SU-DHL-6 (cell line): ENCODE results near the gene GRIN2A.

ENCODE experiments used
- H2AFZ ChIP-seq: fragments of 200-600 bp; sonication (generic); 2 replicates; pipeline ENCODE4 v1.6.1; 2014; ENCODE audit warnings: low read depth, mild to moderate bottlenecking, moderate library complexity, mixed read lengths, antibody characterized with exemption, low read length; ENCODE audit not compliant: severe bottlenecking
- H3F3A ChIP-seq: fragments of 200-600 bp; shearing (Covaris generic); 2 replicates; pipeline ENCODE4 v1.6.0; 2016; ENCODE audit warnings: antibody characterized with exemption, mild to moderate bottlenecking; ENCODE audit not compliant: insufficient read depth
- H3K27ac ChIP-seq: fragments of 200-600 bp; sonication (generic); 2 replicates; pipeline ENCODE4 v1.5.1; 2016; ENCODE audit warnings: low read depth, mild to moderate bottlenecking, low read length, moderate library complexity, mixed read lengths
- H3K27me3 ChIP-seq: fragments of 200-600 bp; sonication (generic), shearing (Covaris generic); 2 replicates; pipeline ENCODE4 v1.6.0; 2014; ENCODE audit warnings: mild to moderate bottlenecking, low read length
- H3K36me3 ChIP-seq: fragments of 200-600 bp; sonication (generic); 2 replicates; pipeline ENCODE4 v1.6.1; 2014; ENCODE audit warnings: mild to moderate bottlenecking, low read length, mixed read lengths
- H3K4me2 ChIP-seq: fragments of 300-600, 200-600 bp; shearing (Covaris generic), sonication (generic); 2 replicates; pipeline ENCODE4 v1.6.0; 2014; ENCODE audit warnings: low read length, low read depth, mild to moderate bottlenecking; ENCODE audit not compliant: poor library complexity, severe bottlenecking
- H3K4me3 ChIP-seq: fragments of 200-600 bp; sonication (generic); 2 replicates; pipeline ENCODE4 v1.5.1; 2014; ENCODE audit warnings: antibody characterized with exemption, low read length, mild to moderate bottlenecking, mixed read lengths; ENCODE audit not compliant: insufficient read depth, poor library complexity, severe bottlenecking
- H3K79me2 ChIP-seq: fragments of 200-600 bp; sonication (generic); 2 replicates; pipeline ENCODE4 v1.6.1; 2014; ENCODE audit warnings: mild to moderate bottlenecking, low read length, moderate library complexity; ENCODE audit not compliant: insufficient read depth
- H3K9ac ChIP-seq: fragments of 200-600 bp; sonication (generic); 2 replicates; pipeline ENCODE4 v1.7.0; 2014; ENCODE audit warnings: mild to moderate bottlenecking, low read length
- H3K9me2 ChIP-seq: fragments of 200-600 bp; sonication (generic); replicated peaks from 2 replicates; pipeline ENCODE4 v1.6.1; 2014; ENCODE audit warnings: low read length; ENCODE audit not compliant: insufficient read depth
- H3K9me3 ChIP-seq: fragments of 200-600 bp; sonication (generic); 2 replicates; pipeline ENCODE4 v1.6.1; 2014; ENCODE audit warnings: low read length, mixed read lengths; ENCODE audit not compliant: insufficient read depth
- H4K20me1 ChIP-seq: fragments of 200-600 bp; sonication (generic); 2 replicates; pipeline ENCODE4 v1.6.1; 2014; ENCODE audit warnings: low read depth, mild to moderate bottlenecking, antibody characterized with exemption, low read length, moderate library complexity, mixed read lengths
- CTCF ChIP-seq: fragments of 200-600 bp; sonication (generic); IDR thresholded peaks from one replicate; pipeline ENCODE4 v1.5.1; 2017; ENCODE audit warnings: antibody characterized with exemption, mild to moderate bottlenecking, low read length, moderate library complexity; ENCODE audit not compliant: insufficient read depth, poor library complexity, severe bottlenecking
- EZH2phosphoT487 ChIP-seq: fragments of 200-600 bp; sonication (generic), shearing (Covaris generic); conservative IDR thresholded peaks from 2 replicates; pipeline ENCODE4 v1.6.1; 2018; ENCODE audit warnings: mild to moderate bottlenecking, antibody characterized with exemption, low read length, moderate library complexity, mixed read lengths

Gene GRIN2A

DNA sequence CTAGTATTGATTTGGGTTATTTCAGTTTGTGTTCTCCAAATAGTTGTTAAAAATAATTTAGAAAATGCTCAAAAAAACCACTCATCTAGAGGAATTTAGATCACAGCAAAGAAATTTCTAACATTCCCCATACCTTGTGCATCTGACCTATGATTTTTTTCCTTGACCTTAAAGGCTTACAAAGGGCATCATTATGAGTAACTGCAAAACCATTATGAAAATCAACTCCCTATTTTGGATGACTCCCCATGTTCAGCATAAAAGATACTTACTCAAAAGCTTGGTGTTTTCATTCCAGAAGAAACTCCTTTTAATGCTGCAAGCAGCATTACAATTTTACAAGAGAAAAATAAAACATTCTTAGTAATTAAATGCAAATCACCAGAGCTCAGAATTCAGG is 83.2 kb downstream of the GRIN2A start:
- no peaks in the 10 kb centered on the region for H3K36me3 ChIP-seq
- no peaks in the 10 kb centered on the region for H4K20me1 ChIP-seq
- H3K27me3 ChIP-seq = peaks cover 3% of the 10 kb centered on the region; the same call in 1 of the 2 replicates
- no peak for TF ChIP-seq EZH2phosphoT487
- no peak for TF ChIP-seq CTCF
- H3K4me2 ChIP-seq = no peak overlapping the region
- no peak overlapping the region for H2AFZ ChIP-seq
- H3K27ac ChIP-seq = no peak overlapping the region
- H3K9ac ChIP-seq = no peak overlapping the region
- no peaks in the 10 kb centered on the region for H3K79me2 ChIP-seq
- no peaks in the 10 kb centered on the region for H3F3A ChIP-seq
- H3K9me3 ChIP-seq = no peaks in the 10 kb centered on the region
- H3K4me3 ChIP-seq = no peak overlapping the region
- H3K9me2 ChIP-seq = no peaks in the 10 kb centered on the region

- H3K36me3 ChIP-seq = no peaks in the 10 kb centered on the region
Observed at GRCh38 chr16:10097271-10097670, 85.0 kb downstream of the GRIN2A start.

DNA sequence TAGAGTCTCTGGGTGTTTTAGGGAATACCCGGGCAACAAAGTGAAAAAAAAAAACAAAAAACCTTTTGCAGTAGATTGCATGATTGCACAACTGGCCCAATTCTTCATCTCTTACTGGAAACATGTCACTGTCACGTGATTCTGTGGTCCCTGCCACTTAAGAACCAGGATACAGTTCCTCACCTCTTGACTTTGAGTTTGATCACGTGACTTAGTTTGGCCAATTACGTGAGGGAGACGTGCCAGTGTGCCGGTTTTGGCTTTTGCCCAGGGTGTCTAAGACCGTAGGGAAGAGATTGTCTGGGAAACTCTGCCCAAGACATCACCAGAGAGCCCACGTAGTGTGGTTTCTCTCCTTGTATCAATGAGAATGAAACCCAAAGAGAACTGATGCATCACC is 88.7 kb downstream of the GRIN2A start:
- TF ChIP-seq EZH2phosphoT487 (no peak), CTCF (no peak)
- no peak overlapping the region for H3K4me2 ChIP-seq
- H3K27me3 ChIP-seq = peaks cover 3% of the 10 kb centered on the region; the same call in 1 of the 2 replicates

More at GRCh38 chr16:10097271-10097670, 85.0 kb downstream of the GRIN2A start:
- H3K9ac ChIP-seq = no peak overlapping the region
- no peak overlapping the region for H3K27ac ChIP-seq
- H3K4me2 ChIP-seq = no peak overlapping the region
- H3K9me2 ChIP-seq = no peaks in the 10 kb centered on the region
- no peak overlapping the region for H3K4me3 ChIP-seq
- no peaks in the 10 kb centered on the region for H4K20me1 ChIP-seq
- no peak for TF ChIP-seq CTCF
- TF ChIP-seq EZH2phosphoT487 = no peak
- H3K9me3 ChIP-seq = no peaks in the 10 kb centered on the region
- H3F3A ChIP-seq = no peaks in the 10 kb centered on the region
- H3K27me3 ChIP-seq = peaks cover 3% of the 10 kb centered on the region; the same call in 1 of the 2 replicates
- H2AFZ ChIP-seq = no peak overlapping the region
- H3K79me2 ChIP-seq = no peaks in the 10 kb centered on the region

More for the DNA sequence above, 88.7 kb downstream of the GRIN2A start:
- no peaks in the 10 kb centered on the region for H3K9me3 ChIP-seq
- H4K20me1 ChIP-seq = no peaks in the 10 kb centered on the region
- no peaks in the 10 kb centered on the region for H3K79me2 ChIP-seq
- H3K9ac ChIP-seq = no peak overlapping the region
- H3F3A ChIP-seq = no peaks in the 10 kb centered on the region
- no peak overlapping the region for H3K27ac ChIP-seq
- no peak overlapping the region for H2AFZ ChIP-seq
- no peaks in the 10 kb centered on the region for H3K9me2 ChIP-seq
- H3K4me3 ChIP-seq = no peak overlapping the region
- no peaks in the 10 kb centered on the region for H3K36me3 ChIP-seq
